Esophagus squamous epithelium (tissue), 5 donors: ENCODE data around the gene PLCB1. TPM values are rescaled to one million over a fixed set of nuclear protein-coding genes. Genes with fewer than 3 reads are reported as not detected.

Experiments
- DNase-seq: peaks from one replicate; lab custom pipeline; 2025; lab: John Stamatoyannopoulos, UW
- H3K27ac ChIP-seq, 4 donors: fragments of 200-600 bp; sonication (generic); one replicate each; pipeline ENCODE4 v1.5.1; 2016 to 2019; ENCODE audit warnings: mild to moderate bottlenecking in 1 of 4
- H3K27me3 ChIP-seq, 4 donors: fragments of 200-600 bp; sonication (generic); 1 replicate in 3 of 4; 2 replicates in 1 of 4; pipeline versions ENCODE4 v1.5.1 to v1.6.0; 2017 to 2021; ENCODE audit warnings: antibody characterized with exemption in 1 of 4
- H3K36me3 ChIP-seq, 3 donors: fragments of 200-600 bp; sonication (generic); one replicate each; pipeline ENCODE4 v1.5.1; 2016 to 2019
- H3K4me1 ChIP-seq, 3 donors: fragments of 200-600 bp; sonication (generic); one replicate each; pipeline ENCODE4 v1.5.1; 2017 to 2019
- H3K4me3 ChIP-seq, 4 donors: fragments of 200-600 bp; sonication (generic); 1 replicate in 3 of 4; 2 replicates in 1 of 4; pipeline ENCODE4 v1.5.1; 2016 to 2019; ENCODE audit warnings: mild to moderate bottlenecking in 2 of 4, moderate library complexity in 1 of 4
- H3K9me3 ChIP-seq, 3 donors: fragments of 200-600 bp; sonication (generic); one replicate each; pipeline ENCODE4 v1.5.1; 2016 to 2019
- CTCF ChIP-seq, 6 experiments: fragments of 450-650 bp in 4 of 6; fragments of 200-600 bp in 2 of 6; sonication (generic) in 2 of 6; IDR thresholded peaks; one replicate each; pipeline ENCODE4 v1.5.1; 2016 to 2019; ENCODE audit warnings: antibody characterized with exemption in 6 of 6, mild to moderate bottlenecking in 4 of 6, moderate library complexity in 4 of 6
- POLR2A ChIP-seq, 4 donors: fragments of 450-650 bp; IDR thresholded peaks; one replicate each; pipeline ENCODE4 v1.6.1; 2017; ENCODE audit warnings: antibody characterized with exemption in 4 of 4, mild to moderate bottlenecking in 4 of 4, moderate library complexity in 3 of 4
- WGBS, 2 donors: methylation state at CpG; one replicate each; pipeline ENCODE4 v1.1.5; 2018; 5-methylcytosine and 5-hydroxymethylcytosine counted together
- intact Hi-C: fragments of 100-400 bp; cut with DNase I; formaldehyde crosslinking; loops from one replicate; pipeline ENCODE4 v1.15.0; 2022
- total RNA-seq, 4 donors: library from RNA; depleted of rRNA; stranded (reverse); fragments of >200 nt; gene quantifications; one replicate each; pipeline ENCODE4 v1.1.0, GENCODE V29; 2016
- donor health status: DM: yes; HTN: yes; CAD: no.

PLCB1 gene
- total RNA-seq, 4 donors from 2014 or later, result 1.9 to 20.4 (median 5.0) TPM

GRCh38 chr20:8757146-8757545, 625.1 kb downstream of the PLCB1 start:
- TF ChIP-seq CTCF (IDR thresholded peaks at IDR 0.05) (no peak), POLR2A (IDR thresholded peaks at IDR 0.05) (no peak)
- Histone ChIP-seq H3K36me3 (no peaks in the 10 kb centered on the region), H3K4me3 (no peak overlapping the region), H3K27ac (peak overlapping the region in 3 of 4 donors; percentile 23 to 55 (median 51)), H3K9me3 (no peaks in the 10 kb centered on the region), H3K27me3 (no peaks in the 10 kb centered on the region), H3K4me1 (peaks cover 0 to 10% (median 0%) of the 10 kb centered on the region in 3 donors)
- WGBS, 2 donors, result 59 to 66% methylated on average over 4 of the region's 4 CpGs
- DNase-seq, result no peak
- intact Hi-C loops, result no loop called here

- TF ChIP-seq CTCF (IDR thresholded peaks at IDR 0.05), result no peak
- no peak for TF ChIP-seq POLR2A (IDR thresholded peaks at IDR 0.05)
- 46 to 71% methylated on average over 3 to 4 of the region's 4 CpGs for WGBS, 2 donors
- no peak for DNase-seq
- intact Hi-C loops, result no loop called here
- H3K27ac ChIP-seq, result no peak overlapping the region
- no peaks in the 10 kb centered on the region for H3K4me1 ChIP-seq
- H3K36me3 ChIP-seq, result peaks cover 0 to 10% (median 0%) of the 10 kb centered on the region in 3 donors
- H3K27me3 ChIP-seq, result no peaks in the 10 kb centered on the region
- H3K4me3 ChIP-seq, result no peak overlapping the region
- no peaks in the 10 kb centered on the region for H3K9me3 ChIP-seq
These were observed 632.4 kb downstream of the PLCB1 start for GRCh38 chr20:8764344-8764962.

GRCh38 chr20:8766868-8767390, 634.9 kb downstream of the PLCB1 start:
- Histone ChIP-seq H3K36me3 (peaks cover 0 to 10% (median 0%) of the 10 kb centered on the region in 3 donors), H3K9me3 (no peaks in the 10 kb centered on the region), H3K27me3 (no peaks in the 10 kb centered on the region), H3K4me3 (no peak overlapping the region), H3K27ac (no peak overlapping the region), H3K4me1 (no peaks in the 10 kb centered on the region)
- TF ChIP-seq POLR2A (IDR thresholded peaks at IDR 0.05), result no peak
- TF ChIP-seq CTCF (IDR thresholded peaks at IDR 0.05), result no peak
- intact Hi-C loops, result no loop called here
- no peak for DNase-seq
- WGBS, 2 donors, result 84 to 94% methylated on average over 4 to 5 of the region's 5 CpGs

- Histone ChIP-seq H3K4me1 (no peaks in the 10 kb centered on the region), H3K27me3 (no peaks in the 10 kb centered on the region), H3K4me3 (no peak overlapping the region), H3K27ac (no peak overlapping the region), H3K36me3 (no peaks in the 10 kb centered on the region), H3K9me3 (no peaks in the 10 kb centered on the region)
- no peak for TF ChIP-seq POLR2A (IDR thresholded peaks at IDR 0.05)
- intact Hi-C loops, result no loop called here
- 80 to 81% methylated on average over 4 to 5 of the region's 5 CpGs for WGBS, 2 donors
- no peak for DNase-seq
These were observed 642.3 kb downstream of the PLCB1 start for GRCh38 chr20:8774412-8774811.

- no peak overlapping the region for H3K4me3 ChIP-seq
- H3K36me3 ChIP-seq, result no peaks in the 10 kb centered on the region
- no peaks in the 10 kb centered on the region for H3K27me3 ChIP-seq
- WGBS, 2 donors, result 71 to 72% methylated on average over 4 of the region's 4 CpGs
- no peak for TF ChIP-seq CTCF (IDR thresholded peaks at IDR 0.05)
- no peak for TF ChIP-seq POLR2A (IDR thresholded peaks at IDR 0.05)
- H3K9me3 ChIP-seq, result no peaks in the 10 kb centered on the region
- intact Hi-C loops, result no loop called here
- no peak overlapping the region for H3K27ac ChIP-seq
- no peak for DNase-seq
- H3K4me1 ChIP-seq, result no peaks in the 10 kb centered on the region
These were observed 645.8 kb downstream of the PLCB1 start for GRCh38 chr20:8777911-8778310.
